ENCODE data around the gene CACNA1H. TPM values are rescaled to one million over a fixed set of nuclear protein-coding genes. Genes with fewer than 3 reads are reported as not detected.
"Not testable (repeated sequence)": the region's sequence is repeated elsewhere in the genome, so short reads cannot be mapped to it uniquely, and the experiment has no call there.

CACNA1H gene
- total RNA-seq, 1 experiment from 2014 or later: not detected

DNA sequence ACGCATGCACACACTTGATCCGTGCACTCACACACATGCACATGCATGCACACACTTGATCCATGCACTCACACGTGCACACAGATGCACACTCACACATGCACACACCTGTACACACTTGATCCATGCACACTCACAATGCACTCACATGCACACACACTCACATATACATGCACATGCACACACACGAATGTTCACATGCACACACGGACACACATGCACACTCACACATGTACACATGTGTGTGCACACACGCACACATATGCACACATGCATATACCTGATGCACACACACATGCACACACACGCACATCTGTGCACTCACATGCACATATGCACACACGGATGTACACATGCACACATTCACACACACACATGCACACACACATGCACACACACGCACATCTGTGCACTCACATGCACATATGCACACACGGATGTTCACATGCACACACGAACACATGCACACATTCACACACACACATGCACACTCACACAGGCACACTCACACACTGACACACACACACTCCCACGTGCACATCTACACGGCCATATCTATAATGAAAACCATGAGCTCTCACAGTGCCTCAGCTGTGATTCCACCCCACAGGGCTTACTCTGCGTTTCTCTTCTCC, 95.1 kb downstream of the CACNA1H start:
- not testable (repeated sequence) for DNase-seq (ENCODE audit: low read depth)

- DNase-seq (ENCODE audit: low read depth): not testable (repeated sequence)
Measured at GRCh38 chr16:1249031-1249755, 96.3 kb downstream of the CACNA1H start.

DNA sequence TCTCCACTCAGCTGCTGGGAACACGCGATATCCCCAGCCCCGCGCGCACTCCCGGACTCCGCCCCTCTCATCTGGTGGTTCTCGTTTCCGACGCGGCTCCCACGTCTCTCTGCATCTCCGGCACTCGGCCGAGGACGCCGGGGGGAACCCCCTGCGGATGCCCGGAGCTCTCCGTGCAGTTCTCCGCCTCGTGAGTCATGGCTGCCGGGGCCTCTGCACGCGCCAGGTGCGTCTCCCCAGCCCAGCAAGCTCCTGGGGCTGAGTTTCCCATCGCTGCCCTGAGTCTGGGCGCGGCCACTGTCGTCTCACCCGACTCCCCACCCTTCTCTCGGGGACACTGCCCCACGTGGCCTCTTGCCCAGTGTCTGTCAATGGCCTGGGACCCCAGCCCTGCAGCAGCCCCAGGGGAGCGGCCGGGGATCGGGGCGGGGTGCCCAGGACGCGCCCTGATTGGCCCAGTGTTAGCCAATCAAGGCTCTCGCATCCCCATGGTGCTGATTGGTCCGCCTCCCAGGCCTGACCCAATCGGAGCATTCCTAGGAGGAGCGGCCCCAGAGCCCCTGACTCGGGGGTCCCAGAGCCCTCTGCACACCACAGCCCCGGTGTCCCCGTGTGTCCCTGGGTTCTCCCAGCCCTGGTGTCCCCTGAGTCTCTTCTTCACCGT, 100.9 kb downstream of the CACNA1H start:
- DNase-seq (ENCODE audit: low read depth): not testable (repeated sequence)

GRCh38 chr16:1254821-1255220, 101.9 kb downstream of the CACNA1H start:
- not testable (repeated sequence) for DNase-seq (ENCODE audit: low read depth)

DNA sequence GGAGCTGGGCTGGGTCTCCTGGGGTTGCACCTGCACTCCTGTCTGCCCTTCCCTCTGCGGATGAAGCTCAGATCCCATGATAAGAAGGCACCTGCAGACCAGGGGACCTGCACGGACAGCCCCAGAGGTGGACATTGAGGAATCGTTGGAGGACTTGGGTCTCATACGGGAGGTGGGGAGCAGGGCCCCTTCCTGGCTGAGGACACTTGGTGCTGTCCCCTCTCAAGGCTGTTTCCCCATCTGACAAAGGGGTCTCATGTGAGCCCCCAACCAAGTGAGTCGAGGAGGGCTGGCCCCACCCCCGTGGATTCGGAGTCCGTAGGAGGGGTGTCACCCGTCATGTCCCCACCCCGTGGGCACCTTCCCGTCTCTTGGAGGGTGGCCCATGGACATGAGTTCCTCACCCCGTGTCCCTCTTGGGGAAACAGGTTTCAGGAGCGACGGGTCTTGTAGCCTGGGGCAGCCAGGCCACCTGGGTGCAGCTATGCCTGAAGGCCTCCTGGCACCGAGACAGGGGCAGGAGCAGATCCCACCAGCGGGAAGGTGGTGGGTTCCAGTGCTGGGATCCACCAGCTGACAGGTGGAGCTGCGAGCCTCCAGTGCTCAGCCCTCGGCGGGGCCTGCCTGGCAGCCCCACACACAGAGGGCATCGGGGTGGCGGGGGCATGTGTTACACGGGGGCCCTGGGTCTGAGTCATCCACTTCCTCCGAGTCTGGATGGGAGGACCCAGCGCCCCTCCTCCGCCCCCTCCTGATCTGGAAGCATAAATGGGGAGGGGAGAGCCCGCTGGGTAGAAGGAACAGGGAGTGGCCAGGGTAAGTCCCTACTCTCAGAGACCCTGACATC, 102.6 kb downstream of the CACNA1H start, which contains the start of gene TPSD1:
TPSD1 (plus strand) TSS at position 794 of the 847 bp plus-strand sequence. CDS start 212 bp downstream, outside the sequence.
- not testable (repeated sequence) for DNase-seq (ENCODE audit: low read depth)

GRCh38 chr16:1256296-1256873, 103.5 kb downstream of the CACNA1H start:
- not testable (repeated sequence) for DNase-seq (ENCODE audit: low read depth)

- DNase-seq (ENCODE audit: low read depth): no peak
Measured at GRCh38 chr16:1256874-1257322, 104.0 kb downstream of the CACNA1H start.

DNA sequence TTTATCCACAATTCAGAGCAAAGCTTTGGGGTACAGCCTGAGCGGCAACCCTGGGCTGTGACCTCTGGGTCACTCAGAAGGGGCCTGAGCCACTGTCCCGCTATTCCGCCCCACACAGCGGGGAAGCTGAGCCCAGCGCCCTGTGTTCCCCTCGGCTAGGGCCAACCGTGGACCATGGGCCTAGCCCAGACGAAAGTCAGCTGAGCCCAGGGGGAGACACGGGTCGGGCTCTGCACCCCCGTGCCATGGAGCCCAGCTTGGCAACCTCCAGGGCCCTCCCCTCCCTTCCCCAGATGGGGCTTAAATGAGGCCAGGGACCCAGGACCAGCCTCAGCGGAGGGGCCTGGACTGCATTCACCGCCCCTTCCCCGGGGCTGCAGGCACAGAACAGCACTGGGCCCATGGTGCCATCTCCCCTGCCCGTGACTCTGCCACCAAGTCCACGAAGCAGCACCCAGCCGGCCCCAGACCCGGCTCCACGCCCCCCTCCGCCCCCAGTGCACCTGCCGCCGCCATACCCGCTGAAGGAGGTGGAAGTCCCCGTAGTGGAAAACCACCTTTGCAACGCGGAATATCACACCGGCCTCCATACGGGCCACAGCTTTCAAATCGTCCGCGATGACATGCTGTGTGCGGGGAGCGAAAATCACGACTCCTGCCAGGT, 104.8 kb downstream of the CACNA1H start:
- no peak for DNase-seq (ENCODE audit: low read depth)

DNA sequence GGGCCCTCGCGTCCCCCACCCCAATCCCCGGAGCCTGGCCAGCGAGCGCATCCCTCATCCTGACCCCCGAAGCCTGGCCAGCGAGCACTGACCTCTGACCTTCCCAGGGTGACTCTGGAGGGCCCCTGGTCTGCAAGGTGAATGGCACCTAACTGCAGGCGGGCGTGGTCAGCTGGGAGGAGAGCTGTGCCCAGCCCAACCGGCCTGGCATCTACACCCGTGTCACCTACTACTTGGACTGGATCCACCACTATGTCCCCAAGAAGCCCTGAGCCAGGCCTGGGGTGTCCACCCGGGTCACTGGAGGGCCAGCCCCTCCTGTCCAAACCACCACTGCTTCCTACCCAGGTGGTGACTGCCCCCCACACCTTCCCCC, 105.3 kb downstream of the CACNA1H start:
- no peak for DNase-seq (ENCODE audit: low read depth)

DNA sequence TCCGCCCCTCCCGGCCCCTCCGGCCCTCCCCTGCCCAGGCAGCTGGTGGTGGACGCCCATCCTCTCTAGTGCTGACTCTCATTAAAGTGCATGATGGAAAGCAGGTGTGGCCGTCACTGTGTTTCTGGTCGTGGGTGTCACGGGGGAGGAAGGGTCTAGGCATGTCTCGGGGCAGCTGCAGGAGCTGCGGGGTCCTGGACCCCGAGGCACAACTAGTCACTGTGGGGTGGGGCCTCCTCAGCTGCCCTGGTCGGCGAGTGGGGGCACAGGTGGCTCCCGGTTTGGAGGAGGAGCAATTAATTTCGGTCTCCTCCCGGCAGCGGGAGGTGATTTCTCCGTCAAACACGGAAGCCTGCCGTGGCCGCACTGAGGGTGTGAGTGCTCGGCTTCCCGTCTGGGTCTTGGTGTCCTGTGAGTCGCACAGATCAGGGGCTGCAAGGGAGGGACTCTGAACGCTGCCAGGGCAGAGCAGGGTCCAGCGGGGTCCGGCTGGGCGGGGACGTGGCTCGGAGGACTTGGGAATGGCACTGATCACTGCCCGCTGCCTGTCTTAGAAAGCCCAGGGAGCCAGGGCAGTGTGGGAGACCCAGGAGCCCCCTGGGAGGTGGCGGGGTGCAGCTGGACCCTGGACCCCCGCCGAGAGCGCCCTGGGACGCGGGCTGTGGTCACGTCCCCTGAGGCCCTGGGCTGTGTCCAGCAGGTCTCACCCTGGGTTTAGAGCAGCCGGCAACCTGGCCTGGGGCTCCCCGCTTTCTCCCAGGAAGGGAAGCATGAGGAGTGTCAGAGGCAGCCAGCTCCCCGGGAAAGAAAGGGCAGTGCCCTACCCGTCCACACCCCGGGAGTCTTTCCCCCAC, 106.2 kb downstream of the CACNA1H start:
- no peak for DNase-seq (ENCODE audit: low read depth)

DNA sequence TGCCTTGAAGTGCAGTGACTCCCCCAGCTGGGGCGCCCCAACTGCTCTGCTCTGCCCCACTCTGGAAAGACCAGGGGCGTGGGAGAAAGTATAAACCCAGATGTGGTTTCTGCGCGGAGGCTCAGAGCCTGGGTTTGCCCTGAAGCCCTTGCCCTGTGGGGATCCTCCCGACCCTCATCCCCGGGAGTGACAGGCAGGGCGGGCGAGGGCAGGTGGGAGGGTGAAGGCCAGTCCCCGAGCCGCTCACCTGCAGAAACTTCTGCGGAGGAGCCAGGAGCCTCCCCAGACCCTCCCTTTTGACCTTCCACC, 106.8 kb downstream of the CACNA1H start:
- DNase-seq (ENCODE audit: low read depth): no peak

GRCh38 chr16:1260101-1260680, 107.3 kb downstream of the CACNA1H start:
- no peak for DNase-seq (ENCODE audit: low read depth)

GRCh38 chr16:1261131-1261892, 108.4 kb downstream of the CACNA1H start:
- DNase-seq (ENCODE audit: low read depth): no peak

- DNase-seq (ENCODE audit: low read depth): no peak
Measured at GRCh38 chr16:1262210-1262845, 109.4 kb downstream of the CACNA1H start.

- no peak for DNase-seq (ENCODE audit: low read depth)
Measured at GRCh38 chr16:1262846-1263221, 109.9 kb downstream of the CACNA1H start.

DNA sequence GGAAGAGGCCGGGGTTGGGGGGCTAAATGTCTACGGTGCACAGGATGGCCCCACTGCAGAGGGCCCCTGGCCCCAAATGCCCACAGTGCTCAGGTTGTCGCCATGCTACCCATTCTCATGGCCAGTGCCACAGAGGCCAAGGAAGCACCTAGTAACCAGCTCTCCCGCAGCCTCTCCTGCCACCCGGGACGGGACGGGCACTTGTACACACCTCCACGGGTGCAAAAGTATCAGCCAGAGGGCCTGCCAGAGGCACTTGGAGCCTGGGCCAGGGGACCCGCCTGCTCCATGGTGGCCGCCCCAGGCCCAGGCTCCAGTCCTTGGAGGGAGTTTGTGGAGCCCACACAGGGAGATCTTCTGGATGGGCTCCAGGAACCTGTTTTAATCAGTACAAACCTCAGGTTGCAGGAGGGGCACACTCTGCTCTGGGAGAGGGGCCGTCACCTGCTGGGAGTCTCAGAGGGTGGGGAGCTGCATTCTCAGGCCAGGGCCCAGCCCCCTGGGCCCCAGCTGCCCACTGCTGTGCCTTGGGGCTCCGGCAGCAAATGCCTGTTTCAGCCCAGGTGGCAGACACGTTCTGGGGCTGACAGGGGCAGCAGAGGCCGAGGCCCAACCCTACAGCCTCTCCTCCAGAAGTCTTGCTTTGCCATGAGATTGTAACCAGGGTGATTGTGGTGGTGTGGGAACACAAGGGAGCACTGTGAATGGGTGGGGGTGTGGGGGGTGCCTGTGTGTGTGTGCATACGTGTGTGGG, 110.9 kb downstream of the CACNA1H start:
- no peak for DNase-seq (ENCODE audit: low read depth)

GRCh38 chr16:1264345-1265089, 111.6 kb downstream of the CACNA1H start:
- no peak for DNase-seq (ENCODE audit: low read depth)
